OCI-LY3 (cell line): ENCODE data around the gene STRBP.

Source experiments
- H2AFZ ChIP-seq: fragments of 200-600, 300-600 bp; shearing (Covaris generic); 2 replicates; pipeline ENCODE4 v1.6.0; 2014; ENCODE audit warnings: antibody characterized with exemption, low read depth, low read length
- H3K27ac ChIP-seq: fragments of 200-600, 300-600 bp; sonication (generic); 2 replicates; pipeline ENCODE4 v1.5.1; 2014; ENCODE audit warnings: mild to moderate bottlenecking, low read length, moderate library complexity, mixed read lengths
- H3K27me3 ChIP-seq: fragments of 200-600, 300-600 bp; sonication (generic); 2 replicates; pipeline ENCODE4 v1.6.1; 2014; ENCODE audit warnings: low read depth, low read length, mixed read lengths
- H3K36me3 ChIP-seq: fragments of 200-600, 300-600 bp; sonication (generic); replicated peaks from 2 replicates; pipeline ENCODE3; 2014; ENCODE audit warnings: low read depth, low read length, mixed read lengths
- H3K4me1 ChIP-seq: fragments of 300-600, 200-600 bp; sonication (generic); 2 replicates; pipeline ENCODE4 v1.6.1; 2014; ENCODE audit warnings: low read length, mixed read lengths
- H3K4me2 ChIP-seq: fragments of 200-600, 300-600 bp; sonication (generic); 2 replicates; pipeline ENCODE4 v1.6.1; 2014; ENCODE audit warnings: low read length, mixed read lengths
- H3K4me3 ChIP-seq: fragments of 300-600, 200-600 bp; sonication (generic); 2 replicates; pipeline ENCODE4 v1.5.1; 2014; ENCODE audit warnings: antibody characterized with exemption, mild to moderate bottlenecking, low read length, moderate library complexity
- H3K79me2 ChIP-seq: fragments of 300-600, 200-600 bp; shearing (Covaris generic); 2 replicates; pipeline ENCODE4 v1.6.1; 2014; ENCODE audit warnings: mild to moderate bottlenecking, low read length, mixed read lengths
- H3K9ac ChIP-seq: fragments of 300-600, 200-600 bp; shearing (Covaris generic); 2 replicates; pipeline ENCODE4 v1.6.0; 2014; ENCODE audit warnings: mild to moderate bottlenecking, low read length, moderate library complexity
- H3K9me3 ChIP-seq: fragments of 200-600, 300-600 bp; shearing (Covaris generic); 2 replicates; pipeline ENCODE4 v1.6.1; 2014; ENCODE audit warnings: low read length, mixed read lengths; ENCODE audit not compliant: insufficient read depth
- H4K20me1 ChIP-seq: fragments of 200-600, 300-600 bp; sonication (generic); 2 replicates; pipeline ENCODE4 v1.6.1; 2016; ENCODE audit warnings: low read length, mixed read lengths; ENCODE audit not compliant: insufficient read depth
- CTCF ChIP-seq: fragments of 200-600, 300-600 bp; sonication (generic); IDR thresholded peaks from 2 replicates; pipeline ENCODE4 v1.5.1; 2014; ENCODE audit warnings: antibody characterized with exemption, low read length, low read depth
- EZH2phosphoT487 ChIP-seq: fragments of 200-600 bp; shearing (Covaris generic); IDR thresholded peaks from 2 replicates; pipeline ENCODE4 v1.6.1; 2018; ENCODE audit warnings: antibody characterized with exemption, mixed run types, low read depth

STRBP gene

GRCh38 chr9:123168586-123168985, 99.8 kb downstream of the STRBP start:
- Histone ChIP-seq H3K27ac (no peak overlapping the region), H3K4me1 (no peaks in the 10 kb centered on the region), H3K9ac (no peak overlapping the region), H3K79me2 (no peaks in the 10 kb centered on the region), H3K9me3 (no peaks in the 10 kb centered on the region), H3K27me3 (no peaks in the 10 kb centered on the region), H3K4me3 (no peak overlapping the region), H2AFZ (no peak overlapping the region), H3K4me2 (no peak overlapping the region), H4K20me1 (no peaks in the 10 kb centered on the region), H3K36me3 (no peaks in the 10 kb centered on the region)
- no peak for TF ChIP-seq CTCF
- no peak for TF ChIP-seq EZH2phosphoT487

GRCh38 chr9:123167474-123167873, 100.9 kb downstream of the STRBP start:
- Histone ChIP-seq H3K27ac (no peak overlapping the region), H3K4me3 (no peak overlapping the region), H3K9ac (no peak overlapping the region), H2AFZ (no peak overlapping the region), H3K9me3 (no peaks in the 10 kb centered on the region), H3K4me2 (no peak overlapping the region), H3K79me2 (no peaks in the 10 kb centered on the region), H4K20me1 (no peaks in the 10 kb centered on the region), H3K4me1 (no peaks in the 10 kb centered on the region), H3K27me3 (no peaks in the 10 kb centered on the region), H3K36me3 (no peaks in the 10 kb centered on the region)
- TF ChIP-seq EZH2phosphoT487 (no peak), CTCF (no peak)

- Histone ChIP-seq H3K36me3 (no peaks in the 10 kb centered on the region), H3K79me2 (no peaks in the 10 kb centered on the region), H3K4me1 (no peaks in the 10 kb centered on the region), H3K4me3 (no peak overlapping the region), H3K27me3 (no peaks in the 10 kb centered on the region), H2AFZ (no peak overlapping the region), H3K27ac (no peak overlapping the region), H3K4me2 (no peak overlapping the region), H3K9ac (no peak overlapping the region), H4K20me1 (no peaks in the 10 kb centered on the region), H3K9me3 (no peaks in the 10 kb centered on the region)
- TF ChIP-seq EZH2phosphoT487, result no peak
- TF ChIP-seq CTCF, result no peak
These were observed 102.6 kb downstream of the STRBP start for GRCh38 chr9:123165813-123166212.

- no peak overlapping the region for H3K27ac ChIP-seq
- H3K9me3 ChIP-seq, result no peaks in the 10 kb centered on the region
- no peak overlapping the region for H3K4me3 ChIP-seq
- no peaks in the 10 kb centered on the region for H3K27me3 ChIP-seq
- no peaks in the 10 kb centered on the region for H3K36me3 ChIP-seq
- no peak overlapping the region for H3K9ac ChIP-seq
- no peak overlapping the region for H2AFZ ChIP-seq
- no peaks in the 10 kb centered on the region for H3K4me1 ChIP-seq
- no peaks in the 10 kb centered on the region for H3K79me2 ChIP-seq
- no peaks in the 10 kb centered on the region for H4K20me1 ChIP-seq
- H3K4me2 ChIP-seq, result no peak overlapping the region
- TF ChIP-seq CTCF, result no peak
- no peak for TF ChIP-seq EZH2phosphoT487
These were observed 104.1 kb downstream of the STRBP start for GRCh38 chr9:123164285-123164684.
